IPS-NIHi7 (cell line): ENCODE results near the gene LDLR.
"Not testable (repeated sequence)": the region's sequence is repeated elsewhere in the genome, so short reads cannot be mapped to it uniquely, and the experiment has no call there.

ENCODE experiments used
- DNase-seq: peaks from one replicate; pipeline ENCODE4 v3.0.0; 2012; ENCODE audit warnings: mixed read lengths; ENCODE audit errors: extremely low spot score

LDLR gene

GRCh38 chr19:11173516-11174155 lies 84.4 kb downstream of the LDLR start:
- no peak for DNase-seq

- no peak for DNase-seq
Measured at GRCh38 chr19:11174336-11174735, 85.1 kb downstream of the LDLR start.

- no peak for DNase-seq
Measured at GRCh38 chr19:11175920-11176319, 86.7 kb downstream of the LDLR start.

- no peak for DNase-seq
Measured at GRCh38 chr19:11176466-11177193, 87.4 kb downstream of the LDLR start.

GRCh38 chr19:11177592-11177991 lies 88.3 kb downstream of the LDLR start:
- DNase-seq = no peak

GRCh38 chr19:11179145-11179465 lies 89.8 kb downstream of the LDLR start:
- DNase-seq = not testable (repeated sequence)

GRCh38 chr19:11179716-11180297 lies 90.5 kb downstream of the LDLR start:
- DNase-seq = no peak

GRCh38 chr19:11180346-11180745 lies 91.1 kb downstream of the LDLR start:
- no peak for DNase-seq

GRCh38 chr19:11180975-11181374 lies 91.7 kb downstream of the LDLR start:
- not testable (repeated sequence) for DNase-seq

- no peak for DNase-seq
Measured at GRCh38 chr19:11181488-11181887, 92.2 kb downstream of the LDLR start.
